GM19395 (cell line): ENCODE data around the gene GIT1.
"Not testable (repeated sequence)": the region's sequence is repeated elsewhere in the genome, so short reads cannot be mapped to it uniquely, and the experiment has no call there.

Source experiments
- ATAC-seq: cut with Tn5 transposase; IDR thresholded peaks from one replicate; pipeline ENCODE4 v1.9.1; 2021; ENCODE audit warnings: mild to moderate bottlenecking, moderate library complexity; ENCODE audit not compliant: unreplicated experiment

Gene GIT1

GRCh38 chr17:29568331-29569244 lies 20.9 kb downstream of the GIT1 start, which contains the start of gene TP53I13:
TSS of gene TP53I13 (plus strand) at chr17:29568701. CDS start at chr17:29568759, 58 bp downstream.
- peak; percentile 51 for ATAC-seq

GRCh38 chr17:29567554-29568330 lies 21.7 kb downstream of the GIT1 start:
- peak; percentile 51 for ATAC-seq

- no peak for ATAC-seq
Observed at GRCh38 chr17:29567304-29567553, 22.2 kb downstream of the GIT1 start.

DNA sequence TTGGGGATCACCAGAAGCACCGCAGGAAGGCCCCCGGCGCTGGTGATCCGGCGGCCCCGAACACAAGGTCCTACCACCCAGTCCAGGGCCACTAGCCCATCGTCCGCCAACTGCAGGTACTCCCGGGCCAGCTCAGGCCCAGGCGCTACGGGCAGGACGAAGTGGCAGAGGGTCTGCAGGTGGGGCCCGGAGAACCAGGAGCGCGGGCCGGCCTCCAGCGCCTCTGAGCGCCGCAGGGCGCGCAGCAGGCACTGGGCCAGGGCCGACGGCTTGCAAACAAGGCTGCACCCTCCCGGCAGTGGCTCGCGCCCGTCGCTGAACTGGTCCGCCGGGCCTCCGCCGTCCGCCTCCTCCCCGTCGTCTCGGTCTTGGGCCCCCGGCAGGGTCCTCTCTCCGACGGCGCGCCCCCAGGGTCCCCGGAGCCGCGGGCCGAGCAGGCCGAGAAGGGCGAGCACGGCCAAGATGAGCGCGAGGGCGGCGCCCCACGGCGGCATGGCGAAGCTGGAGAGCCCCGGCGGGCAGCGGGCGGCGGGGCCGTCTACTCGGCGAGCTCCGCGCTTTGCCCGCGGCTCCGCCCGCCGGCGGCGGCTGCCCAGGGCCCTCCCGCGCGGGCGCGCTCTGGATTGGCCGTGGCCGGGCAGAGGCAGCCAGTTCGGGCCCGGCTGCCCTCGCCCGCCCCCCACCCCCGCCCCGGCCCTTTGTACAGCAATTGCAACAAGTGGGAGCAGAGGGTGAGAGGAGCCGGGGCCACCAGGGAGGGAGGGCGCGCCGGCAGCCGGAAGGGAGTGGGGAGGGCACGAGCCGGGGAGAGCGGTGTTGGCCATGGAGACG lies 22.8 kb downstream of the GIT1 start, which contains the start of gene ABHD15:
Gene ABHD15, minus strand, starts transcription at position 565 of the 831 bp plus-strand sequence. Its CDS starts 71 bp downstream, at position 494.
- ATAC-seq, result no peak

DNA sequence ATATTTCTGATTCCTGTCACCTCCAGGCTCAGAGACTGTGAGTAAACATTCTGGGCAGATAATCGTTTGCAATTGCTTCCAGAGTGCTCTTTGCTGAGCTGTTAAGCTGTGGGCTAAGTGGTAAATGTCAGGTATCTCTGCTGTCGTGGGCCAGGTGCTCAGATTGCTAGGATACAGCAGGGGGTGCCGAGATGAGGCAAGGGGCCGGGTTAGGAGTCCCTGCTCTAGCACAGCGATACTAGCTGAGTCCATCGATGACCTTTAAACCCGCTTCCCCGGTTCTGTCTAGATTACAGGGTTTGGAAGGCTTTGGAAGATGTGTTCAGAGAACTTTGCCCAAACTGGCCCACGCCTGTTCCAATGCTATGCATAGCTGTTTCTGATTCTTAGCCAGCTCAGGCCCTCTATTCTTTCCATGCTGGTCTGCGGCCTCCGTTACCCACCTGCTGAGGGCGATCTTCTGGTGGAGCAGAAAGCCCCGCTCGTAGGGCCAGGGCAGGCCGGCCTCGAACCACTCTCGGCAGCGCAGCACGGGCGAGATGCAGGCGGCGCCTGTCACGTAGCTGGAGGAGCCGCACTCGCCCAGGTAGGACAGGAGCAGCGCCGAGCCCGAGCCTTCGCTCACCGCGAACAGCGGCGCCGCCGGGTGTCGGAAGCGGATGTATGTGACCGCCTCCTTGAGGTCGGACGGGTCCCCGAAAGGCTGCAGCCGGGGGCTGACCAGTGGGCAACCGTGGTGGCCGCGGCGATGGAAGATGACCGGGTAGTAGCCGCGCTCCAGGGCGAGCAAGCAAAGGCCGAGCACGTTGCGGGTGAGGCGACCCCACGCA lies 23.6 kb downstream of the GIT1 start:
- ATAC-seq, result no peak

DNA sequence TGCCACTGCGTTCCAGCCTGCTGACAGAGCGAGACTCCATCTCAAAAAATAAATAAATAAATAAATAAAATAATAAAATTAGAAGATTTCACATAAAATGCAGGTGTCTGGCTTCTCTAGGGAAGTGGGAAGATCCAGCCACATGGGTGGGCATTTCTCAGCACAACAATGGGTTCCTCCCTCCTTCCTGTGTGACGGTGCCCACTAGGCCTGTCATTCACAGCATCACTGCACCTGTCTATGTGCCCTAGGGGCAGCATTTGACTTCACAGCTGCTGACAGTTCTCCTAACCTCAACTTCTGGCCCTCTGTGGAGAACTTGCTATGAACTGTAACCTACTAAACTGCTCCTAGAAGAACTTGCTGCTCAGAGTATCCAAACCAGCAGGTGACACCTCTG lies 25.6 kb downstream of the GIT1 start:
- no peak for ATAC-seq

GRCh38 chr17:29562615-29563014 lies 26.8 kb downstream of the GIT1 start:
- no peak for ATAC-seq

DNA sequence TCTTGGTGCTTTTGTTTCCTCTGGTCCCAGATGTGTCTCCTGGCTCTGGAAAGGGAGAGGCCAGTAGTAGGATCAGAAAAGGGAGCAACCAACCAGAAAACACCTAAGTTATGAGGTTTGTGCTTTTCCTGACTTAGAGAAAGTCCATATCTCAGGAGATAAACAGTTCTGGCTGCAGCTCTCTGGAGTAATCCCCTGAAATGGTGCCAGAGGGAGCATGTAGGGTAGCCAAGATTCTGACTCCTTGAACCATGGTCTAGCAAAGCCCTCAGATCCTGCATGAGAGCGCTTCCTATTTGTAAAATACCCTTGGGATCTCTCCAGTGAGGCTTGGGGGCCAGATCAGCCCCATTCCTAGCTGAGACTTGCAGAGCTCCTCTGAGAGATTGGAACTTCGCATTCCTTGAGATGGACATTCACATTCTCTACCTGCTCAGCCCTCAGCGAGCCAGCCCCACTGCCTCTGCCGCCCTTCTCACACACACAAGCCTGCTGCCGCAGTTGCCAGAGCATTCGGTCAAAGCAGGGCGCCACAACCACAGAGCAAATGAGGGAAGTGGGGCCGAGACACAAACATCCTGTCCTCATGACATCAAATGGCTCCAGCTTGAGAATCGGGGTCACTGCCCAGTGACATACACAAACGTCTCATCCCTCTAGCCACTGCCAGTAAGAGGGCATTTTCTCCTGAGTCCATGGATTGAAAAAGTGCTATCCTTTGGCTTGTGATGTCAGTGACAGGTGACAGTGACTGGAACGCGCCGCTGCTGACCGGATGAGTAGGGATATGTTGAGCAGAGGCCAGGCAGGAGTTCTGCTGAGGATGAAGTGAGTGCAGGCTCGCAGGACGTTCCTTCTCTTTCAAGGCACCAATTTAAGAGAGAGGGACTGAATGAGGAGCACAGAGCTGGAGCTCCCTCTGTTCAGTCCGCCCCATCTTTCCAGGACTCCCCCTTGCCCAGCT lies 27.6 kb downstream of the GIT1 start:
- no peak for ATAC-seq

DNA sequence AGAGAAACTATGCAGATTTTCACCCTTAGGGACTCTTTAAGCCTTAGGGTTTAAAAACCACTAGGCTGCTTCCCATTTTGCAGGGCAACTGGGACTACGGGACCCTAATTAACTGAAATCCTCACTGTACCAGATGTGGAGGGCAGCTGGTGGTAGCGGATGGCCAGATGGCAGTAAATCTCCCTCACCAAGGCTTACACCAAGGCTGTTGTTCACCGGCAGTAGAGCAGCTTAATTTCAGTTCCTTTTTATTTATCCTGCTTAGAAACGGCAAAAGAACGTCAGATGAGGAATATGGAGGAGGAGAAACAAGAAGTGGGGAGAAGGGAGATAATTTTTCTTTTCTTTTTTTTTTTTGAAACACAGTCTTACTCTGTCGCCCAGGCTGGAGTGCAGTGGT lies 29.1 kb downstream of the GIT1 start:
- ATAC-seq, result no peak

DNA sequence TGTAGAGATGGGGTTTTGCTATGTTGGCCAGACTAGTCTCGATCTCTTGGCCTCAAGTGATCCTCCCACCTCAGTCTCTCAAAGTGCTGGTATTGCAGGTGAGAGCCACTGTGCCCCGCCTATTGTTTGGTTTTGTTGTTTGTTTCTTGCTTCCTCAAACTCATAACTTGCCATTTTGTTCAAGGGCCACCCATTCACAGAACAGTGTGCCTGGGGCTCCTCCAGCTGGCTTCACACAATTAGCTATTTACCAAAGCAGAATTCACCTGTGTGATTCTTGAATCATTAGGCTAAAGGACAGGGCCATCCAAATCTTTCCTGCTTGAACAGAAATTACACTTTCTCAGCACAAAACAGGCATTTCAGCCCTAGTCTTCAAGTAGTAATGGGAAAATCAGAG lies 29.8 kb downstream of the GIT1 start:
- no peak for ATAC-seq

DNA sequence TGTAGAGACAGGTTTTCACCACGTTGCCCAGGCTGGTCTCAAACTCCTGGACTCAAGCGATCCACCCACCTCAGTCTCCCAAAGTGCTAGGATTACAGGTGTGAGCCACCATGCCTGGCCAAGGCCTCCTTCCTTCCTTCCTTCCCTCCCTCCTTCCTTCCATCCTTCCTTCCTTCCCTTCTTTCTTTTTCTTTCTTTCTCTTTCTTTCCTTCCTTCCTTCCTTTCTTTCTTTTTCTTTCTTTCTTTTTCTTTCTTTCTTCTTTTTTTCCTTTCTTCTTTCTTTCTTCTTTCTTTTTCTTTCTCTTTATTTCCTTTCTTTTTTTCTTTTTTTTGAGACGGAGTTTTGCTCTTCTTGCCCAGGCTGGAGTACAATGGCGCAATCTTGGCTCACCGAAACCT lies 31.3 kb downstream of the GIT1 start:
- ATAC-seq, result not testable (repeated sequence)

DNA sequence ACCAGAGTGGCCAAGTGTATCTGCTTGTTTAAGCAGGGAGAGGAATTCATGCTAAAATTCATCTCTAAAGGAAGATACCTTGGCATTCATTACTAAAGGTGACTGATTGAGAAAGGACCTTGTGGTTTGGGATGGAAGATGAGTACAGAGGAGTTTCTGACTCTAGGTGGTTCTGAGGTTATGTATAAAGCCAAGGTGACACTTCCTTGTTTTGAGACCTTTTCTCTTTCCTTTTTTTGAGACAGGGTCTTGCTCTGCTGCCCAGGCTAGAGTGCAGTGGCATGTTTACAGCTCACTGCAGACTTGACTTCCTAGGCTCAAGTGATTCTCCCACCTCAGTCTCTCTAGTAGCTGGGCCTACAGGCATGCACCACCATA lies 31.7 kb downstream of the GIT1 start:
- ATAC-seq, result no peak

GRCh38 chr17:29557085-29557738 lies 32.2 kb downstream of the GIT1 start:
- no peak for ATAC-seq

DNA sequence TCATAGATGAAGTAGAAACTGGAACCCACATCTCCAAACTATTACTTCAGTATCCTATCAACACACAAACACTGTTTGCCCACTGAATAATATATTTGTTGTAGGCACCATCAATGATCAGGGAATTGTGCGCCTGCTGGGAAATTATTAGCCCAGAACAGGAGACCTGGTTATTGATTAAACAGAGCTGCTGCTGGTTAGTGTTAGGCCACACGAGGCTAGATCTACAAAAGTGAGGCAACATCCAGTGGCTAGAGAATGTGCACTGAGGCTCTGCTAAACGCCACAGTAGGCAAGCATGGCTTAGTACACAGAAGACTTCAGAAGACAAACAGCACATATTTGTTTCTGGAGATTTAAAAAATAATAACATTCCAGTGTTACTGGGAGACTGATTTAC lies 33.6 kb downstream of the GIT1 start:
- no peak for ATAC-seq

- no peak for ATAC-seq
Observed at GRCh38 chr17:29549177-29549923, 40.1 kb downstream of the GIT1 start.

- no peak for ATAC-seq
Observed at GRCh38 chr17:29546830-29547229, 42.6 kb downstream of the GIT1 start.

DNA sequence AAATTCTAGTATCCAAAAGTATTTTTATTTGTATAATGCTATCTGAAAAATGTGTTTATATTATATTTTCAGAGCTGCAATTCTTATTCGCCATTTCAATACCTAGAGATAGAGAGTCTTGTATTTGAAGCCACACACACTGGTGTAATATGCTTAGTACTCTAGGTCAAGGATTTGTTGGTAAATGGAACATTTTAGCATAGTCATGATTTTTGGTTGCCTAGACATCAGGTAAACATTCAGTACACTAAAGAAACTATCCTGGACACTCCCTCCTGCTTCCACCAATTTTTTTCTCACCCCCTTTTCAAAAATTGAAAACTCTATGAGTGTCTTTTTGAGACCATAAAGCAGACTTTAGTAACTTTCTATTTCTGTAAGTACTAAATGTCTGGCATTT lies 43.4 kb downstream of the GIT1 start:
- ATAC-seq, result no peak

GRCh38 chr17:29544066-29544465 lies 45.4 kb downstream of the GIT1 start:
- ATAC-seq, result no peak
